Measurements from ENCODE around the gene SARDH. TPM values are rescaled to one million over a fixed set of nuclear protein-coding genes. Genes with fewer than 3 reads are reported as not detected.

The SARDH gene
- total and polyA plus RNA-seq, 2 of the 13 experiments (the other 11 are each of a cell fraction or from before 2014, with no cell fraction given), result 11.6 to 34.9 TPM

- H3K27ac ChIP-seq (ENCODE audit: extremely low read length, insufficient read depth, low read length), result no peak overlapping the region
- DNase-seq (ENCODE audit: low spot score), result no peak
- H3K9me3 ChIP-seq (ENCODE audit: low read length), result no peaks in the 10 kb centered on the region; the same call in 1 of the 2 replicates
- H3K4me2 ChIP-seq (ENCODE audit: low read depth, low read length), result no peak overlapping the region
- no peak for FAIRE-seq
- no peak overlapping the region for H3K4me3 ChIP-seq (replicated peaks in 1 of 3; ENCODE audit: insufficient read depth in 1 of 3, low read depth in 2 of 3, low read length in 3 of 3)
- peaks cover 6 to 46% of the 10 kb centered on the region in 2 experiments; a peak in 4 of 5 replicates for H3K27me3 ChIP-seq (ENCODE audit: control insufficient read depth in 1 of 2, insufficient read depth in 2 of 2, low read length in 2 of 2)
- H3K79me2 ChIP-seq (ENCODE audit: insufficient read depth, low read length), result no peaks in the 10 kb centered on the region
- BruUV-seq (replicated peaks), result no TSS peak
- no peaks in the 10 kb centered on the region for H4K20me1 ChIP-seq (ENCODE audit: insufficient read depth, low read length)
- CTCF ChIA-PET (ENCODE audit: low intra/inter-chr PET ratio, low total read pairs), result no interaction called here
- intact Hi-C loops (cut with micrococcal nuclease; ENCODE audit: unreplicated experiment) (no loop called here), in situ Hi-C loops (cut with HindIII; ENCODE audit: extremely low pct_ligation_motif_present, low pct_unique_long_range_greater_than_20kb) (no loop called here)
- no peaks in the 10 kb centered on the region for H3K4me1 ChIP-seq (ENCODE audit: insufficient read depth, low read length)
- 6% methylated on average over 11 of the region's 11 CpGs for WGBS (ENCODE audit: low lambda C conversion rate)
- no peak overlapping the region for H2AFZ ChIP-seq (ENCODE audit: low read length)
- H3K9ac ChIP-seq (ENCODE audit: insufficient read depth, low read depth, low read length), result no peak overlapping the region
- ATAC-seq, result no peak
- H3K36me3 ChIP-seq (replicated peaks in 1 of 2; ENCODE audit: control insufficient read depth in 1 of 2, insufficient read depth in 2 of 2, low read length in 2 of 2), result no peaks in the 10 kb centered on the region
- POLR2A ChIA-PET, result no interaction called here
- no peak for TF ChIP-seq ZNF350 (CRISPR knock-in tag; IDR thresholded peaks at IDR 0.05; ENCODE audit: borderline replicate concordance, low read depth)
- TF ChIP-seq POLR2G (IDR thresholded peaks at IDR 0.05; ENCODE audit: low read depth, low read length), result no peak
- no peak for TF ChIP-seq KDM3A (CRISPR knock-in tag; IDR thresholded peaks at IDR 0.05; ENCODE audit: low read depth)
- no peak for TF ChIP-seq NFIC (IDR thresholded peaks at IDR 0.05; ENCODE audit: low read length)
- TF ChIP-seq PBX3 (CRISPR knock-in tag; IDR thresholded peaks at IDR 0.05; ENCODE audit: borderline replicate concordance), result no peak
- no peak for TF ChIP-seq HMGXB4 (CRISPR knock-in tag; IDR thresholded peaks at IDR 0.05; ENCODE audit: borderline replicate concordance in 1 of 2, low read depth in 1 of 2)
- no peak for TF ChIP-seq SP4 (CRISPR knock-in tag; IDR thresholded peaks at IDR 0.05)
- TF ChIP-seq EED (CRISPR knock-in tag; IDR thresholded peaks at IDR 0.05), result no peak
- TF ChIP-seq HOMEZ (CRISPR knock-in tag; IDR thresholded peaks at IDR 0.05; ENCODE audit: low read depth), result no peak
- TF ChIP-seq UBTF (CRISPR knock-in tag; IDR thresholded peaks at IDR 0.05), result no peak
- TF ChIP-seq ZGPAT (CRISPR knock-in tag; IDR thresholded peaks at IDR 0.05), result no peak
- TF ChIP-seq RNF2 (conservative IDR thresholded peaks at IDR 0.05; ENCODE audit: low read depth), result no peak
- no peak for TF ChIP-seq PHB2 (IDR thresholded peaks at IDR 0.05; ENCODE audit: partially characterized antibody)
- no peak for TF ChIP-seq ATM (IDR thresholded peaks at IDR 0.05; ENCODE audit: borderline replicate concordance)
- TF ChIP-seq LBX2 (CRISPR knock-in tag; IDR thresholded peaks at IDR 0.05; ENCODE audit: borderline replicate concordance), result no peak
- TF ChIP-seq PHF5A (CRISPR knock-in tag; IDR thresholded peaks at IDR 0.05; ENCODE audit: low read depth, unreplicated experiment), result no peak
Measured at GRCh38 chr9:133621725-133622267, 116.4 kb downstream of the SARDH start.
